ENCODE data around the gene SEL1L.

- TF ChIP-seq CTCF (IDR thresholded peaks at IDR 0.05; ENCODE audit: low read length) (no peak), EZH2 (IDR thresholded peaks at IDR 0.05; ENCODE audit: borderline replicate concordance, low read length) (no peak)
Observed at GRCh38 chr14:81533536-81534343, at the start of gene SEL1L.

Data from OCI-LY1 (cell line).